MM.1S (cell line): Measurements from ENCODE around the gene RAX.

Source experiments
- CTCF ChIP-seq: fragments of 300-600 bp; sonication (generic); IDR thresholded peaks from 2 replicates; pipeline ENCODE4 v1.5.1; 2016; ENCODE audit warnings: antibody characterized with exemption, low read length, mixed read lengths
- EZH2 ChIP-seq: fragments of 300-600 bp; sonication (generic); optimal IDR thresholded peaks from 2 replicates; pipeline ENCODE3; 2017; ENCODE audit warnings: low read depth, mild to moderate bottlenecking, antibody characterized with exemption, low read length, mixed read lengths
- EZH2phosphoT487 ChIP-seq: fragments of 300-600 bp; sonication (generic); IDR thresholded peaks from 2 replicates; pipeline ENCODE4 v1.6.1; 2018; ENCODE audit warnings: antibody characterized with exemption, low read length

- no peak for TF ChIP-seq CTCF
- TF ChIP-seq EZH2phosphoT487: no peak
- no peak for TF ChIP-seq EZH2
These were observed 32.0 kb upstream of the RAX start for GRCh38 chr18:59305295-59305694.
